Measurements from ENCODE around the gene PLN.

DNA sequence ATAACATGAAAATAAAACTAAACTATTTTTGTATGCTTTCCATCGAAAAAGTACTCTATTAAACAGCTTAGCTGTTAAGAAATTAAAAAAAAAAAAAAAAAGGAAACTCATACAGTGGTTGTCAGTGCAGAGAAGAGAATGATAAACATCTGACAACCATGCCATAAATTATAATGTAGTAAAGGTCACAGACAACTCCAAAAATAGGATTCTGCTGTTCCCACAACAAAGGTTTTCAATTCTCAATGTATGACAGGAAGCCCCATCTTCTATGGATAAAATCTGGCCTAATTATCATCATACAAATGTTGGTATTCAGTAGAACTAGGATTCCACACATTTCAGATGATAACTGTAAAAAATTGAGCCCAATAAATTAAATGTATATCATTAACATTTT is 5.0 kb downstream of the PLN start:
- TF ChIP-seq, protein P1, sequence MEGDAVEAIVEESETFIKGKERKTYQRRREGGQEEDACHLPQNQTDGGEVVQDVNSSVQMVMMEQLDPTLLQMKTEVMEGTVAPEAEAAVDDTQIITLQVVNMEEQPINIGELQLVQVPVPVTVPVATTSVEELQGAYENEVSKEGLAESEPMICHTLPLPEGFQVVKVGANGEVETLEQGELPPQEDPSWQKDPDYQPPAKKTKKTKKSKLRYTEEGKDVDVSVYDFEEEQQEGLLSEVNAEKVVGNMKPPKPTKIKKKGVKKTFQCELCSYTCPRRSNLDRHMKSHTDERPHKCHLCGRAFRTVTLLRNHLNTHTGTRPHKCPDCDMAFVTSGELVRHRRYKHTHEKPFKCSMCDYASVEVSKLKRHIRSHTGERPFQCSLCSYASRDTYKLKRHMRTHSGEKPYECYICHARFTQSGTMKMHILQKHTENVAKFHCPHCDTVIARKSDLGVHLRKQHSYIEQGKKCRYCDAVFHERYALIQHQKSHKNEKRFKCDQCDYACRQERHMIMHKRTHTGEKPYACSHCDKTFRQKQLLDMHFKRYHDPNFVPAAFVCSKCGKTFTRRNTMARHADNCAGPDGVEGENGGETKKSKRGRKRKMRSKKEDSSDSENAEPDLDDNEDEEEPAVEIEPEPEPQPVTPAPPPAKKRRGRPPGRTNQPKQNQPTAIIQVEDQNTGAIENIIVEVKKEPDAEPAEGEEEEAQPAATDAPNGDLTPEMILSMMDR (IDR thresholded peaks at IDR 0.05), result no peak
- TF ChIP-seq POLR2A (IDR thresholded peaks at IDR 0.05) (no peak), EP300 (IDR thresholded peaks at IDR 0.05) (no peak), POLR2AphosphoS5 (IDR thresholded peaks at IDR 0.05) (no peak)

Data from suprapubic skin (tissue), 4 donors.